Brain microvascular endothelial cell (primary cell): ENCODE results near the gene MT1B.

ENCODE experiments used
- DNase-seq: peaks from one replicate; pipeline ENCODE4 v3.0.0-alpha.2; 2020
- H3K27ac ChIP-seq: fragments of 250-450 bp; sonication (Bioruptor Pico); 2 replicates; pipeline ENCODE4 v1.5.1; 2020; ENCODE audit warnings: mild to moderate bottlenecking, moderate library complexity
- H3K27me3 ChIP-seq: fragments of 250-450 bp; sonication (Bioruptor Pico); replicated peaks from 2 replicates; pipeline ENCODE4 v1.5.1; 2020; ENCODE audit warnings: mild to moderate bottlenecking
- H3K36me3 ChIP-seq: fragments of 250-450 bp; sonication (Bioruptor Pico); replicated peaks from 2 replicates; pipeline ENCODE4 v1.5.1; 2020; ENCODE audit warnings: mild to moderate bottlenecking
- H3K4me3 ChIP-seq: 2 replicates; pipeline ENCODE4 v1.5.1; 2011; ENCODE audit warnings: low read depth, mild to moderate bottlenecking, control low read depth, low read length, moderate library complexity
- CTCF ChIP-seq: IDR thresholded peaks from 2 replicates; pipeline ENCODE4 v1.5.1; 2011; ENCODE audit warnings: low read depth, mild to moderate bottlenecking, moderate library complexity, low read length, control low read depth, inconsistent platforms; ENCODE audit errors: missing control alignments
- in situ Hi-C: cut with HindIII; loops from 2 replicates; pipeline ENCODE4 v1.10.0; 2017; ENCODE audit warnings: low sequenced_read_pairs, low pct_ligation_motif_present

The MT1B gene

GRCh38 chr16:56700195-56700594, 48.5 kb downstream of the MT1B start:
- TF ChIP-seq CTCF = no peak
- H3K27me3 ChIP-seq = no peaks in the 10 kb centered on the region
- no peak overlapping the region for H3K27ac ChIP-seq
- no peaks in the 10 kb centered on the region for H3K36me3 ChIP-seq
- DNase-seq = no peak
- in situ Hi-C loops = no loop called here
- no peak overlapping the region for H3K4me3 ChIP-seq

- DNase-seq = no peak
- TF ChIP-seq CTCF = no peak
- in situ Hi-C loops = no loop called here
These were observed 48.9 kb downstream of the MT1B start for GRCh38 chr16:56700631-56701030.

GRCh38 chr16:56701534-56701933, 49.8 kb downstream of the MT1B start:
- in situ Hi-C loops = no loop called here
- no peak overlapping the region for H3K27ac ChIP-seq
- no peaks in the 10 kb centered on the region for H3K36me3 ChIP-seq
- DNase-seq = no peak
- H3K4me3 ChIP-seq = no peak overlapping the region
- H3K27me3 ChIP-seq = no peaks in the 10 kb centered on the region
- TF ChIP-seq CTCF = no peak

More at GRCh38 chr16:56700631-56701030, 48.9 kb downstream of the MT1B start:
- H3K36me3 ChIP-seq = no peaks in the 10 kb centered on the region
- no peaks in the 10 kb centered on the region for H3K27me3 ChIP-seq
- no peak overlapping the region for H3K27ac ChIP-seq
- no peak overlapping the region for H3K4me3 ChIP-seq
